Adipocyte (in vitro differentiated cells): ENCODE measurements around the gene FBN2.
"Not testable (repeated sequence)": the region's sequence is repeated elsewhere in the genome, so short reads cannot be mapped to it uniquely, and the experiment has no call there.

ENCODE experiments used
- DNase-seq: peaks from one replicate; pipeline ENCODE4 v3.0.0-alpha.2; 2015; ENCODE audit warnings: low read depth
- H3K27me3 ChIP-seq: replicated peaks from 2 replicates; pipeline ENCODE4 v1.7.0; 2013; ENCODE audit warnings: mild to moderate bottlenecking, low read length, moderate library complexity; ENCODE audit not compliant: control insufficient read depth, insufficient read depth
- H3K36me3 ChIP-seq: 2 replicates; pipeline ENCODE4 v1.7.0; 2013; ENCODE audit warnings: low read length, mild to moderate bottlenecking, moderate library complexity; ENCODE audit not compliant: control insufficient read depth, insufficient read depth, severe bottlenecking
- H3K4me1 ChIP-seq: 2 replicates; pipeline ENCODE4 v1.7.0; 2013; ENCODE audit warnings: mild to moderate bottlenecking, low read length, moderate library complexity; ENCODE audit not compliant: control insufficient read depth, insufficient read depth
- H3K4me3 ChIP-seq: 2 replicates; pipeline ENCODE4 v1.7.0; 2013; ENCODE audit warnings: mild to moderate bottlenecking, low read length, moderate library complexity
- H3K9ac ChIP-seq: 2 replicates; pipeline ENCODE4 v1.7.0; 2013; ENCODE audit warnings: mild to moderate bottlenecking, low read length, moderate library complexity
- H3K9me3 ChIP-seq: 2 replicates; pipeline ENCODE4 v1.7.0; 2013; ENCODE audit warnings: mild to moderate bottlenecking, low read length, moderate library complexity; ENCODE audit not compliant: control insufficient read depth

Gene FBN2

GRCh38 chr5:128532776-128533175 is 5.3 kb downstream of the FBN2 start:
- H3K4me3 ChIP-seq, result peak overlapping the region; percentile 86
- H3K27me3 ChIP-seq, result no peaks in the 10 kb centered on the region
- peak overlapping the region; percentile 96 for H3K9ac ChIP-seq
- H3K9me3 ChIP-seq, result no peaks in the 10 kb centered on the region
- peaks cover 39% of the 10 kb centered on the region for H3K4me1 ChIP-seq
- peak; percentile 24 for DNase-seq
- H3K36me3 ChIP-seq, result peaks cover 84% of the 10 kb centered on the region

DNA sequence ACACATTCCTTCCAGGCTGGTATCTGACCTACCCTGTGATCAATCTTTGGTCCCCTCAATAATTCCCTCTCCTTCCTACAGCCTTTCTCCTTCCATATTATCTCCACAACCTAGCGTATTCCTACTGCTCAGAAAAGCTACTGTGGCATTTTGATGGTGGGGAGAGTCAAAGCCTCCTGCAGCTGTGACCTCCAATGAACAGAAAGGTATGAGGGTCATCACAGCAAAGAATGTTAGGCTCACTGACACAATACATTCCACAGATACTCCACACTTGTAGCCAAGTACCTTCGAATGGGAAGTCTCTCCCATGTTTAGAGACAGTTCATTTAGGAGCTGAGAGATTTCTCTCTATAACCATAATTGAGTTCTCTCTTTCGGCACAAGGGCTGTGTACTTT is 5.9 kb downstream of the FBN2 start:
- H3K9ac ChIP-seq, result peak overlapping the region; percentile 96
- peaks cover 46% of the 10 kb centered on the region for H3K4me1 ChIP-seq
- H3K36me3 ChIP-seq, result peaks cover 90% of the 10 kb centered on the region
- DNase-seq, result peak; percentile 13
- H3K27me3 ChIP-seq, result no peaks in the 10 kb centered on the region
- H3K4me3 ChIP-seq, result peak overlapping the region; percentile 86
- H3K9me3 ChIP-seq, result no peaks in the 10 kb centered on the region

- no peaks in the 10 kb centered on the region for H3K9me3 ChIP-seq
- H3K36me3 ChIP-seq, result peaks cover 100% of the 10 kb centered on the region
- H3K4me3 ChIP-seq, result peak overlapping the region; percentile 51
- peak overlapping the region; percentile 20 for H3K9ac ChIP-seq
- H3K27me3 ChIP-seq, result no peaks in the 10 kb centered on the region
- H3K4me1 ChIP-seq, result peaks cover 59% of the 10 kb centered on the region
- DNase-seq, result peak; percentile 13
These were observed 9.3 kb downstream of the FBN2 start for GRCh38 chr5:128528637-128529255.

DNA sequence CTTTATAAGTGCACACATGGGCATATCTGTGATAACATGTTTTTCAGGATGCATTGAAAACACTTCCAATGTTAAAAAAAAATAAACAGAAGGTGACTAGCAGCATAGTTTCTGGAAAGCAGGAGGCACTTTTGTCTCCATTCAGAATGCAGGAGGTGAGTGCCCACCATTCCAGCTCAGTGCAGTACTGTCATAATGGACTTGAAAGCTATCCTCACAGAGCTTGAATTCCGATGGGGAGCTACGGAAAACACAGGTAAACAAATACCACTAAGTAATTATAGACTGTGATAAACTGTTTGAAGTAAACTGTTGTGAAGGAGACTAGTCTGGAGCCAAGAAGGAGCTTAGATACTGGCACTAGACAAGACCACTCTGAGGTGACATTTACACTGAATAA is 9.9 kb downstream of the FBN2 start:
- Histone ChIP-seq H3K9ac (peak overlapping the region; percentile 20), H3K36me3 (peaks cover 100% of the 10 kb centered on the region), H3K27me3 (no peaks in the 10 kb centered on the region), H3K4me1 (peaks cover 58% of the 10 kb centered on the region), H3K4me3 (peak overlapping the region; percentile 51), H3K9me3 (no peaks in the 10 kb centered on the region)
- DNase-seq, result peak; percentile 11

DNA sequence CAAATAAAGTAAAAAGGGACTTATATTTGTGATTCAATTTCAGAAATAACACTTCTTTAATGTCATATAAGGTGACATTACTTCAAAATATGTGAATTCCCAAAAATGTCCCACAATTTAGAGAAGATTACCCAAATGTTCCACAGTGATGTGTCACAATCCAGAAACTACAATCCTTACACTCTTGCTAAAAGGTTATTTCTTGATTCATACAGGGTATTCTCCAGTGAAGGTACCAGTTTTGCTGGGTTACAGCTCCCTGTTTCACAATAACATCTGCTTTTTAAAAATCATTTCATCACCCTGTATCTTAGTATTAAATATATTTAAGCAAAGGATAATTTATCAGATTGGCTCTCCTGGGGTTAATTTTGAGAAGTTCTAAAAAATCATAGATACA is 11.0 kb downstream of the FBN2 start:
- Histone ChIP-seq H3K4me1 (peaks cover 50% of the 10 kb centered on the region), H3K9me3 (no peaks in the 10 kb centered on the region), H3K27me3 (no peaks in the 10 kb centered on the region), H3K36me3 (peaks cover 100% of the 10 kb centered on the region), H3K4me3 (peak overlapping the region; percentile 51), H3K9ac (peak overlapping the region; percentile 62)
- DNase-seq, result peak; percentile 56

DNA sequence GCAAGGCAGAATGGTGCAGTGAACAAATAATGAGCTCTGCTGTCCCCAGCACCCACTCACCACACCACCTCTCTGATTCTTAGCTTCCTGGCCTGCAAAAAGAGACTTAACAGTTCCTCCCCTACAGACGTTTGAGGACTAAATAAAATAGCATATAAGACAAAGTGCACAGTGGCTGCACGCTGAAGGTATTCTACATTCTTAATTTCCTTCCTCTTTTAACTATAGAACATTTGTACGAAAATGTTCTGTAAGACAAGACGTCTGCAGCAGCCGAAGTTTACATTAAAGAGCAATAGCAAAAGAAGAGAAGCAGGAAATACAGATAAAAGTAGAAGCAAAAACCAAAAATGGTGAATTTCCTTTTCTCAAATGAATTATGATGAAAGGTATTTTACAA is 15.7 kb downstream of the FBN2 start:
- peaks cover 100% of the 10 kb centered on the region for H3K36me3 ChIP-seq

GRCh38 chr5:128519827-128520226 is 18.2 kb downstream of the FBN2 start:
- Histone ChIP-seq H3K36me3 (peaks cover 100% of the 10 kb centered on the region), H3K4me3 (no peak overlapping the region), H3K4me1 (peaks cover 4% of the 10 kb centered on the region), H3K9me3 (no peaks in the 10 kb centered on the region), H3K9ac (no peak overlapping the region), H3K27me3 (no peaks in the 10 kb centered on the region)
- no peak for DNase-seq

More for the DNA sequence above, 15.7 kb downstream of the FBN2 start:
- Histone ChIP-seq H3K9ac (no peak overlapping the region), H3K4me1 (peaks cover 16% of the 10 kb centered on the region), H3K27me3 (no peaks in the 10 kb centered on the region), H3K9me3 (no peaks in the 10 kb centered on the region), H3K4me3 (no peak overlapping the region)
- no peak for DNase-seq

- peaks cover 99% of the 10 kb centered on the region for H3K36me3 ChIP-seq
- H3K9ac ChIP-seq, result no peak overlapping the region
- no peaks in the 10 kb centered on the region for H3K9me3 ChIP-seq
- peaks cover 4% of the 10 kb centered on the region for H3K4me1 ChIP-seq
- no peak overlapping the region for H3K4me3 ChIP-seq
- no peak for DNase-seq
- H3K27me3 ChIP-seq, result no peaks in the 10 kb centered on the region
These were observed 21.1 kb downstream of the FBN2 start for GRCh38 chr5:128516978-128517377.

GRCh38 chr5:128513806-128514205 is 24.2 kb downstream of the FBN2 start:
- Histone ChIP-seq H3K27me3 (no peaks in the 10 kb centered on the region), H3K9ac (peak overlapping the region; percentile 15), H3K4me3 (no peak overlapping the region), H3K4me1 (peaks cover 4% of the 10 kb centered on the region), H3K9me3 (no peaks in the 10 kb centered on the region), H3K36me3 (peaks cover 99% of the 10 kb centered on the region)
- no peak for DNase-seq

GRCh38 chr5:128512894-128513293 is 25.2 kb downstream of the FBN2 start:
- no peaks in the 10 kb centered on the region for H3K9me3 ChIP-seq
- H3K36me3 ChIP-seq, result peaks cover 99% of the 10 kb centered on the region
- no peak for DNase-seq
- H3K27me3 ChIP-seq, result no peaks in the 10 kb centered on the region
- H3K4me1 ChIP-seq, result peaks cover 4% of the 10 kb centered on the region
- H3K4me3 ChIP-seq, result no peak overlapping the region
- no peak overlapping the region for H3K9ac ChIP-seq

DNA sequence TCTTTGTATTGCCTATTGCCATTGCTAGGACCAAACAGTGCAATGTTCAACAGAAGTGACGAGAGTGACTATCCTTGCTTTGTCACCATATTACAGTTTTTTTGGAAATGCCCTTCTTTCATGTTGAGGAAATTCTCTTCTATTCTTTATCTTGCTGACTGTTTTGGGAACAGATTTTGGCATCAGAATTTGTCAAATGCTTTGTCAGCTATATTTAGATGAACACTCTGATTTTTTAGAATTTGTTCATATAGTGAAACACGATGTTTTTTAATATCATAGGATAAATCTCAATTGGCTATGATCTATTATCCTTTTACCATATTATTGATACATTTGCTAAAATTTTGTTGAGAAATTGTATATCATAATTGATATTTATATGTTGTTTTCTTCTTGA is 31.4 kb downstream of the FBN2 start:
- H3K27me3 ChIP-seq, result no peaks in the 10 kb centered on the region
- H3K4me1 ChIP-seq, result no peaks in the 10 kb centered on the region
- H3K36me3 ChIP-seq, result peaks cover 63% of the 10 kb centered on the region
- no peaks in the 10 kb centered on the region for H3K9me3 ChIP-seq
- H3K4me3 ChIP-seq, result no peak overlapping the region
- no peak overlapping the region for H3K9ac ChIP-seq
- no peak for DNase-seq

DNA sequence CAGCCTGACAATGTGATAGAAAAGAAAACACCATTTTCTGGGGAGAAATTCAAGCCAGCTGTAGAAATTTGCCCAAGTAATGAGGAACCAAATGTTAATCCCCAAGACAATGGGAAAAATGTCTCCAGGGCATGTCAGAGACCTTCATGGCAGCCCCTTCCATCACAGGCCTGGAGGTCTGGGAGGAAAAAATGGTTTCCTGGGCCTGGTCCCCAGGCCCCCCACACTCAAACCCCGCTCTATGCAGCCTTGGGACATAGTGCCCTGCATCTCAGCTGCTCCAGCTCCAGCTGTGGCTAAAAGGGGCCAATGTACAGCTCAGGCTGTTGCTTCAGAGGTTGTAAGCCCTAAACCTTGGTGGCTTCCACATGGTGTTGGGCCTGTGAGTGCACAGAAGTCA is 34.3 kb downstream of the FBN2 start:
- peaks cover 49% of the 10 kb centered on the region for H3K36me3 ChIP-seq
- not testable (repeated sequence) for DNase-seq, H3K4me1 ChIP-seq, H3K27me3 ChIP-seq, H3K4me3 ChIP-seq, H3K9ac ChIP-seq, H3K9me3 ChIP-seq
